Colonic mucosa (tissue), 4 donors: ENCODE measurements around the gene WNK3. TPM values are rescaled to one million over a fixed set of nuclear protein-coding genes. Genes with fewer than 3 reads are reported as not detected.

Experiments used
- DNase-seq: peaks from one replicate; pipeline ENCODE4 v3.0.0-alpha.2; 2020
- H3K27ac ChIP-seq: fragments of 200-600 bp; one replicate; pipeline ENCODE4 v1.8.0; 2021
- H3K27me3 ChIP-seq: fragments of 200-600 bp; one replicate; pipeline ENCODE4 v1.8.0; 2021
- H3K36me3 ChIP-seq: fragments of 200-600 bp; one replicate; pipeline ENCODE4 v1.8.0; 2021
- H3K4me1 ChIP-seq: fragments of 200-600 bp; one replicate; pipeline ENCODE4 v1.8.0; 2021; ENCODE audit warnings: mild to moderate bottlenecking
- H3K4me3 ChIP-seq: fragments of 200-600 bp; one replicate; pipeline ENCODE4 v1.8.0; 2021
- H3K9ac ChIP-seq, 2 donors: one replicate each; pipeline ENCODE4 v1.7.0; 2013; ENCODE audit warnings: control low read depth in 2 of 2, low read depth in 2 of 2, low read length in 2 of 2
- H3K9me3 ChIP-seq: fragments of 200-600 bp; one replicate; pipeline ENCODE4 v1.8.0; 2021
- intact Hi-C: fragments of 100-400 bp; cut with DNase I; formaldehyde crosslinking; loops from one replicate; pipeline ENCODE4 v1.14.1; 2022
- total RNA-seq, 2 donors: library from RNA; stranded (reverse); fragmentation: NEBNext Ultra II Directional in 1 of 2; extraction: Animal tissue kit (Norgen Biotek cat#: 25700) in 1 of 2; gene quantifications; one replicate each; pipeline ENCODE4 v1.2.1, GENCODE V29; 2021
- TF ChIP-seq, protein P1 (sequence below): fragments of 200-600 bp; IDR thresholded peaks from one replicate; pipeline ENCODE4 v1.8.0; 2022; ENCODE audit warnings: antibody characterized with exemption, mild to moderate bottlenecking
- donor health status: healthy.
- donor health status: DM: no; HTN: no; CAD: no.
- donor health status: DM: no; HTN: no; CAD: no.

Gene WNK3
- total RNA-seq, 2 donors from 2014 or later = 0.12 to 0.24 TPM

DNA sequence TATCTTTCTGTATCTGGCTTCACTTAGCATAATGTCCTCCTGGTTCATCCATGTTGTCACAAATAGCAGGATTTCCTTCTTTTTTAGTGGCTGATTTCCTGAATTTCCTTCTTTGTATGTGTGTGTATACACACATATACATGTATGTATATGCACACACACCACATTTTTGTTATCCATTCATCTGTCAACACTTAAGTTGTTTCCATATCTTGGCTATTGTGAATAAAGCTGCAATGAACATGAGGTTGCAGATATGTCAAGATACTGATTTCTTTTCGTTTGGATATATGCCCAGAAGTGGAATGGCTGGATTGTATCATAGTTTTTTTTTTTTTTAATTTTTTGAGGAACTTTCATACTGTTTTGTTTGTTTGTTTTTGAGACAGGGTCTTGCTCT lies 76.2 kb downstream of the WNK3 start:
- Histone ChIP-seq H3K36me3 (no peaks in the 10 kb centered on the region), H3K4me1 (no peaks in the 10 kb centered on the region), H3K9ac (no peak overlapping the region), H3K27ac (no peak overlapping the region), H3K9me3 (no peaks in the 10 kb centered on the region), H3K27me3 (no peaks in the 10 kb centered on the region), H3K4me3 (no peak overlapping the region)
- TF ChIP-seq, protein P1, sequence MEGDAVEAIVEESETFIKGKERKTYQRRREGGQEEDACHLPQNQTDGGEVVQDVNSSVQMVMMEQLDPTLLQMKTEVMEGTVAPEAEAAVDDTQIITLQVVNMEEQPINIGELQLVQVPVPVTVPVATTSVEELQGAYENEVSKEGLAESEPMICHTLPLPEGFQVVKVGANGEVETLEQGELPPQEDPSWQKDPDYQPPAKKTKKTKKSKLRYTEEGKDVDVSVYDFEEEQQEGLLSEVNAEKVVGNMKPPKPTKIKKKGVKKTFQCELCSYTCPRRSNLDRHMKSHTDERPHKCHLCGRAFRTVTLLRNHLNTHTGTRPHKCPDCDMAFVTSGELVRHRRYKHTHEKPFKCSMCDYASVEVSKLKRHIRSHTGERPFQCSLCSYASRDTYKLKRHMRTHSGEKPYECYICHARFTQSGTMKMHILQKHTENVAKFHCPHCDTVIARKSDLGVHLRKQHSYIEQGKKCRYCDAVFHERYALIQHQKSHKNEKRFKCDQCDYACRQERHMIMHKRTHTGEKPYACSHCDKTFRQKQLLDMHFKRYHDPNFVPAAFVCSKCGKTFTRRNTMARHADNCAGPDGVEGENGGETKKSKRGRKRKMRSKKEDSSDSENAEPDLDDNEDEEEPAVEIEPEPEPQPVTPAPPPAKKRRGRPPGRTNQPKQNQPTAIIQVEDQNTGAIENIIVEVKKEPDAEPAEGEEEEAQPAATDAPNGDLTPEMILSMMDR = no peak
- DNase-seq = no peak
- intact Hi-C loops = no loop called here

DNA sequence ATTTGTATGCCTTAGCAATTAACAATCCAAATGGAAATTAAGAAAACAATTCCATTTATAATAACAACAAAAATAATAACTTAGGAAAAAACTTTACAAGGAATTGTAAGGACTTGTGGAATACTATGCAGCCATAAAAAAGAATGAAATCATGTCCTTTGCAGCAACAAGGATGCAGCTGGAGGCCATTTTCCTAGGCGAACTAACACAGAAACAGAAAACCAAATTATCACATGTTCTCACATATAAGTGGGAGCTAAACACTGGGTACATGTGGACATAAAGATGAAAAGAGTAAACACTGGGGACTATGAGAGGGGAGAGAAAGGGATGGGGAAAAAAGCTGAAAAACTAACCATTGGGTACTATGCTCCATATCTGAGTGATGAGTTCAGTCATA lies 77.4 kb downstream of the WNK3 start:
- Histone ChIP-seq H3K9me3 (no peaks in the 10 kb centered on the region), H3K27ac (no peak overlapping the region), H3K4me1 (no peaks in the 10 kb centered on the region), H3K9ac (no peak overlapping the region), H3K27me3 (no peaks in the 10 kb centered on the region), H3K4me3 (no peak overlapping the region), H3K36me3 (no peaks in the 10 kb centered on the region)
- no peak for DNase-seq
- TF ChIP-seq, protein P1 = no peak
- intact Hi-C loops = no loop called here

DNA sequence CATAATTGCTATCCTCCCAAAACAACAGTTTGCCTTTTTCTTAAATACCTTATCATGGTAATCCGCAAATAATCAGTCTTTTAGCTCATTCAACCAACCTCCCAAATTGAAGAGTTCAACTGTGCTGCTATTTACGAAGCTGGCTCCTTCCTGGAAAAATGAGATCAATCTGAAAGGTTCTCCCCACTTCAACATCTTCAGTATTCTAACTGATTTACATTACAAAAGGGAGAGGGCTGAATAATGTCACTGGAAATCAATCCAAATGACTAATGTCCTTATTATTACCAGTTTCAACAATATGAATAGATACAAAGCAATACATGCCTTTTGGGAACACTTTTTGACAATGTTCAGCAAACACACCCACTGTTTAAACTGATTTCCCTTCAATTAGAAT lies 86.2 kb downstream of the WNK3 start:
- no peak overlapping the region for H3K4me3 ChIP-seq
- no peak for DNase-seq
- no peaks in the 10 kb centered on the region for H3K27me3 ChIP-seq
- no peaks in the 10 kb centered on the region for H3K36me3 ChIP-seq
- TF ChIP-seq, protein P1 = no peak
- H3K27ac ChIP-seq = no peak overlapping the region
- no peaks in the 10 kb centered on the region for H3K9me3 ChIP-seq
- no peak overlapping the region for H3K9ac ChIP-seq
- H3K4me1 ChIP-seq = no peaks in the 10 kb centered on the region
- intact Hi-C loops = no loop called here

DNA sequence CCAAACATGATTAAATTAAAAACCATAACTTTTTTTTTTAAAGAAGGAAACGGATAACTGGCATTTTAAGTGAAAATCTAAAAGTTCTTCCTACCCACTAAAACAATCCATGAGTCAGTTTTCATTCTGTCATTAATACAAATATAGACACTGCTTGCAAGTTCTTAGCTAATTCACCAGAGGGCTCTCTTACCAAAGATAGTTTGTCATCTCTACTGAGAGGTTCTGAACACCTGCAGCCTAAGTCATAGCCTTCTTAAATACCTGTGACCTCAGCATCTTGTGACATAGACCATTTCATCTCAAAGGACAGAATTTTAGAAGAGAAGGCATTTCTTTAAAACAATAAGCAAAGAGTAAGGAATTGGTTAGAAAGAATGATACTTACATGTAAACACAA lies 109.5 kb downstream of the WNK3 start:
- Histone ChIP-seq H3K4me3 (no peak overlapping the region), H3K36me3 (no peaks in the 10 kb centered on the region), H3K27me3 (no peaks in the 10 kb centered on the region), H3K9me3 (no peaks in the 10 kb centered on the region), H3K27ac (no peak overlapping the region), H3K9ac (no peak overlapping the region), H3K4me1 (no peaks in the 10 kb centered on the region)
- DNase-seq = no peak
- TF ChIP-seq, protein P1 = no peak
- intact Hi-C loops = loop anchor here (10.0 kb wide), 1 partner anchor 536 kb away; no protein-coding TSS in a partner anchor

DNA sequence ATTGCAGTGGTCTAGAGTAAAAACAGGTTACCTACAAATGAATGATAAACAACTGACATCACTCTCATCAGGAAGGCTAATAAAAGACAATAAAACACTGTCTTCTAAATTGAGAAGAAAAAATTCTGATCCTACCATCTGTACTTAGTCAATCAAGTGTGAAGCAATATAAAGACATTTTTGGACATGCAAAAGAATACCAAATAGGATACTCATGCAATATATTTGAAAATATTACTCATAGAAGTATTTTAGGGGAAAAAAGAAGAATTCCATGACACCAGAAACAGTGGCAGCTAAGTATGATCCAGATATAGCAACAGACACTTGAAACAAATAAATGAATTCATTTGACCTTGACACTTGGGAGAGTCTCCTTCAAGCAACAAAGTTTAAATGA lies 111.0 kb downstream of the WNK3 start:
- H3K9ac ChIP-seq = no peak overlapping the region
- no peaks in the 10 kb centered on the region for H3K36me3 ChIP-seq
- no peaks in the 10 kb centered on the region for H3K9me3 ChIP-seq
- TF ChIP-seq, protein P1 = no peak
- intact Hi-C loops = loop anchor here (10.0 kb wide), 1 partner anchor 538 kb away; no protein-coding TSS in a partner anchor
- no peaks in the 10 kb centered on the region for H3K27me3 ChIP-seq
- no peak overlapping the region for H3K4me3 ChIP-seq
- no peak for DNase-seq
- H3K27ac ChIP-seq = no peak overlapping the region
- H3K4me1 ChIP-seq = no peaks in the 10 kb centered on the region

DNA sequence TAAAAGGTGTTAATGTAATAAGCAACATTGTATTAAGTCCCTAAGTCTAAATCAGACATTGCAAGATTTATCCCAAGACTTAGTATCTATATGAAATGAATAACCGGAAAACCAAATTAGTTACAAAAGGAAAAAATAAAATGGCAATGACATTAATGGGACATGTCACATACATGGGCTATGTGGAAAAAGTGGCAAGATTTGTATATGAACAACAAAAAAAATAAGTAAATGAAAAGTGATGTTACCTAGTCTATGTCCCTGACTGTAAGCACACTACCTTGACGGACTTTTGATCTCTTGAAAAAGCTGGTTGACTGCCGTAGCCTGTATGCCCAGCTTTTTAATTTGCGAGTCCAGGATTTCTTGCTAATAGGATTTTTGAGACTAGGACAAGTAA lies 119.3 kb downstream of the WNK3 start:
- Histone ChIP-seq H3K4me3 (no peak overlapping the region), H3K27ac (no peak overlapping the region), H3K4me1 (no peaks in the 10 kb centered on the region), H3K9ac (no peak overlapping the region), H3K27me3 (no peaks in the 10 kb centered on the region), H3K36me3 (no peaks in the 10 kb centered on the region), H3K9me3 (no peaks in the 10 kb centered on the region)
- intact Hi-C loops = no loop called here
- DNase-seq = no peak
- TF ChIP-seq, protein P1 = no peak
